ENCODE data around the gene ZBTB17. TPM values are rescaled to one million over a fixed set of nuclear protein-coding genes. Genes with fewer than 3 reads are reported as not detected.
A peak's percentile ranks its signal among the peaks of the same experiment; 100 is the strongest.

Gene ZBTB17
- total and polyA plus RNA-seq, 10 of the 15 experiments (the other 5 are each of a cell fraction or from before 2014, with no cell fraction given): 0.87 to 59.4 (median 38.7) TPM

DNA sequence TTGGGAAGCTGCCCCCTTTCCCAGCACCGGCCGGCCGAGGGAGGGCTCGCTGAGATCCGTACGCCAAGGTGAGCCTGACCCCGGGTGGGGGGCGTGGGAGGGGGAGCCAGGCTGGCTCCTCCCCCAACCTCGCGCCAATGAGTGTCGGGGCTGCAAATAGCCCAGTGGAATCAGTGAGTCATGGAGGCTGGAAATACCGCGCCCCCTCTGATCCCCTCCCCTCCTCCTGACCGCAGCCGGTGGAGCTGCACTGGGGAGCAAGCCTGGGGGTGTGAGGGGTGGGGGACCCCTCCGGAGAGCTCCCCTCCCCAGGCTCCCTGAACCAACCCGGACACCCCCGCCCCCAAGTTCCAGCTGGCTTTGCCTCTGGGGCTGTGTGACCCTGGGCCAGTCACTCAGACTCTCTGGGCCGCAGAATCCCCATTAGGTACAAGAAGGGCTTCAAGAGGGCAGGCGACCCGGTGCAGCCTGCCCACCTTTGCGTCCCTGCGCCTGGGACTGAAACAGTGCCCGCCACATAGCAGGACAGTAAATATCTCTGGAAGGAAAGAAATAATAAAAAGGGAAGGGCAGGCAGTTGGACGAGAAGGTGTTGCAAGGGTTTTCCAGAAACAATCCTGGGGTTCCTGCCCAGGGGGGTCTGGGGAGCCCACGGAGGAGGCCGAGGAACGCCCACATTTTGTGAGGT is 37.5 kb upstream of the ZBTB17 start (continued):
- TF ChIP-seq SMARCA5 (IDR thresholded peaks at IDR 0.05): peak; percentile 83; the same call in 1 of the 2 replicates
- TF ChIP-seq IKZF1 (conservative IDR thresholded peaks at IDR 0.05): 0 out of 2 replicates have a peak, but pooled peaks have one; percentile 5
- no peak for TF ChIP-seq FOXK2 (IDR thresholded peaks at IDR 0.05)
- peak; percentile 77 for TF ChIP-seq RUNX3 (IDR thresholded peaks at IDR 0.05; ENCODE audit: low read length)
- peak; percentile 57; the same call in 1 of the 2 replicates for TF ChIP-seq JUND (IDR thresholded peaks at IDR 0.05; ENCODE audit: low read depth, low read length)
- TF ChIP-seq NR2F1 (conservative IDR thresholded peaks at IDR 0.05): 0 out of 2 replicates have a peak, but pooled peaks have one; percentile 58
- 0 out of 2 replicates have a peak, but pooled peaks have one; percentile 5 for TF ChIP-seq CHD2 (IDR thresholded peaks at IDR 0.05; ENCODE audit: borderline replicate concordance, low read depth, low read length)
- TF ChIP-seq NRF1 (conservative IDR thresholded peaks at IDR 0.05; ENCODE audit: low read depth, low read length): no peak
- 0 out of 2 replicates have a peak, but pooled peaks have one; percentile 50 for TF ChIP-seq MEF2A (IDR thresholded peaks at IDR 0.05; ENCODE audit: insufficient read depth, low read depth, low read length)
- no peak for TF ChIP-seq ETV6 (conservative IDR thresholded peaks at IDR 0.05 in 1 of 2, IDR thresholded peaks at IDR 0.05 in 1 of 2; ENCODE audit: borderline replicate concordance in 1 of 2, low read depth in 1 of 2)
- peak; percentile 88; the same call in 1 of the 2 replicates for TF ChIP-seq NFXL1 (IDR thresholded peaks at IDR 0.05; ENCODE audit: borderline replicate concordance)
- no peak for TF ChIP-seq ZZZ3 (IDR thresholded peaks at IDR 0.05; ENCODE audit: control insufficient read depth, insufficient read length, low read depth)
- no peak for TF ChIP-seq IKZF2 (IDR thresholded peaks at IDR 0.05)
- peak; percentile 15; the same call in 1 of the 2 replicates for TF ChIP-seq MTA2 (IDR thresholded peaks at IDR 0.05; ENCODE audit: low read depth)
- no peak for TF ChIP-seq NFYB (IDR thresholded peaks at IDR 0.05; ENCODE audit: insufficient read depth, low read depth, low read length)
- TF ChIP-seq, protein P1, sequence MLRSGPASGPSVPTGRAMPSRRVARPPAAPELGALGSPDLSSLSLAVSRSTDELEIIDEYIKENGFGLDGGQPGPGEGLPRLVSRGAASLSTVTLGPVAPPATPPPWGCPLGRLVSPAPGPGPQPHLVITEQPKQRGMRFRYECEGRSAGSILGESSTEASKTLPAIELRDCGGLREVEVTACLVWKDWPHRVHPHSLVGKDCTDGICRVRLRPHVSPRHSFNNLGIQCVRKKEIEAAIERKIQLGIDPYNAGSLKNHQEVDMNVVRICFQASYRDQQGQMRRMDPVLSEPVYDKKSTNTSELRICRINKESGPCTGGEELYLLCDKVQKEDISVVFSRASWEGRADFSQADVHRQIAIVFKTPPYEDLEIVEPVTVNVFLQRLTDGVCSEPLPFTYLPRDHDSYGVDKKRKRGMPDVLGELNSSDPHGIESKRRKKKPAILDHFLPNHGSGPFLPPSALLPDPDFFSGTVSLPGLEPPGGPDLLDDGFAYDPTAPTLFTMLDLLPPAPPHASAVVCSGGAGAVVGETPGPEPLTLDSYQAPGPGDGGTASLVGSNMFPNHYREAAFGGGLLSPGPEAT (IDR thresholded peaks at IDR 0.05; ENCODE audit: low read depth): no peak
- TF ChIP-seq ZNF24 (IDR thresholded peaks at IDR 0.05): no peak
- TF ChIP-seq POLR2A (IDR thresholded peaks at IDR 0.05; ENCODE audit: low read depth, low read length): no peak
- no peak for TF ChIP-seq BHLHE40 (IDR thresholded peaks at IDR 0.05; ENCODE audit: borderline replicate concordance in 1 of 2, low read depth in 2 of 2, low read length in 1 of 2)
- 0 out of 2 replicates have a peak, but pooled peaks have one; percentile 43 for TF ChIP-seq CBFB (IDR thresholded peaks at IDR 0.05; ENCODE audit: low read depth)
- TF ChIP-seq ATF7 (IDR thresholded peaks at IDR 0.05; ENCODE audit: low read depth): peak; percentile 56
- peak; percentile 32; the same call in 1 of the 2 replicates for TF ChIP-seq GATAD2B (conservative IDR thresholded peaks at IDR 0.05; ENCODE audit: low read depth)
- no peak for TF ChIP-seq ZSCAN29 (IDR thresholded peaks at IDR 0.05)
